Body of pancreas (tissue), 4 donors: ENCODE measurements around the gene ARL6IP4. TPM values are rescaled to one million over a fixed set of nuclear protein-coding genes. Genes with fewer than 3 reads are reported as not detected.
A peak's percentile ranks its signal among the peaks of the same experiment; 100 is the strongest.

Experiments used
- ATAC-seq: fragments of 150-250 bp; one replicate; pipeline ENCODE4 v1.9.1; 2016
- DNase-seq, 4 donors: peaks; one replicate each; pipeline ENCODE4 v3.0.0-alpha.2; 2019
- H3K27ac ChIP-seq, 4 donors: fragments of 200-600 bp; sonication (generic); 1 replicate in 3 of 4; 2 replicates in 1 of 4; pipeline versions ENCODE4 v1.5.1 to v1.6.1; 2016 to 2019; ENCODE audit warnings: mild to moderate bottlenecking in 1 of 4, mixed read lengths in 1 of 4, moderate library complexity in 1 of 4
- H3K27me3 ChIP-seq, 2 donors: fragments of 200-600 bp; sonication (generic); one replicate each; pipeline ENCODE4 v1.6.0; 2016; ENCODE audit warnings: mild to moderate bottlenecking in 1 of 2
- H3K36me3 ChIP-seq, 2 donors: fragments of 200-600 bp; sonication (generic); replicated peaks in 1 of 2; 2 replicates each; pipeline ENCODE4 v1.5.1; 2016; ENCODE audit warnings: low read depth in 2 of 2; ENCODE audit not compliant: insufficient read depth in 1 of 2
- H3K4me1 ChIP-seq: fragments of 200-600 bp; sonication (generic); one replicate; pipeline ENCODE4 v1.6.0; 2016
- H3K4me3 ChIP-seq, 2 donors: fragments of 200-600 bp; sonication (generic); 1 replicate in 1 of 2; 2 replicates in 1 of 2; pipeline ENCODE4 v1.5.1; 2016 to 2019
- H3K9me3 ChIP-seq, 3 donors: fragments of 200-600 bp; sonication (generic); 1 replicate in 2 of 3; 2 replicates in 1 of 3; pipeline ENCODE4 v1.5.1; 2016
- CTCF ChIP-seq, 7 experiments: fragments of 450-650 bp in 4 of 7; fragments of 200-600 bp in 3 of 7; sonication (generic) in 3 of 7; IDR thresholded peaks; one replicate each; pipeline ENCODE4 v1.5.1; 2016 to 2019; ENCODE audit warnings: antibody characterized with exemption in 7 of 7
- POLR2A ChIP-seq, 3 donors: fragments of 450-650 bp; IDR thresholded peaks; one replicate each; pipeline ENCODE4 v1.6.1; 2016; ENCODE audit warnings: antibody characterized with exemption in 3 of 3, mild to moderate bottlenecking in 2 of 3
- WGBS, 2 donors: methylation state at CpG; one replicate each; pipeline ENCODE4 v1.1.5; 2017; 5-methylcytosine and 5-hydroxymethylcytosine counted together
- intact Hi-C: fragments of 100-400 bp; cut with DNase I; formaldehyde crosslinking; loops from one replicate; pipeline ENCODE4 v1.15.1; 2023
- total RNA-seq, 2 donors: library from RNA; depleted of rRNA; stranded (reverse); fragments of >200 nt; gene quantifications; one replicate each; pipeline ENCODE4 v1.1.0, GENCODE V29; 2016

The ARL6IP4 gene
- total RNA-seq, 2 donors from 2014 or later: 215 to 237 TPM

- 89 to 92% methylated on average over 5 to 6 of the region's 8 CpGs for WGBS, 2 donors
- H3K27ac ChIP-seq: no peak overlapping the region
- intact Hi-C loops: loop anchor here (5.0 to 10.0 kb wide), 2 partner anchors 92 to 315 kb away; no protein-coding TSS in a partner anchor
- no peak for TF ChIP-seq POLR2A (IDR thresholded peaks at IDR 0.05)
- no peak for TF ChIP-seq CTCF (IDR thresholded peaks at IDR 0.05)
- no peaks in the 10 kb centered on the region for H3K9me3 ChIP-seq
- no peak for DNase-seq
- ATAC-seq: no peak
- no peaks in the 10 kb centered on the region for H3K36me3 ChIP-seq
- H3K4me1 ChIP-seq: peaks cover 22% of the 10 kb centered on the region
- H3K4me3 ChIP-seq: no peak overlapping the region
- no peaks in the 10 kb centered on the region for H3K27me3 ChIP-seq
Observed at GRCh38 chr12:122949405-122949804, 31.1 kb upstream of the ARL6IP4 start.

DNA sequence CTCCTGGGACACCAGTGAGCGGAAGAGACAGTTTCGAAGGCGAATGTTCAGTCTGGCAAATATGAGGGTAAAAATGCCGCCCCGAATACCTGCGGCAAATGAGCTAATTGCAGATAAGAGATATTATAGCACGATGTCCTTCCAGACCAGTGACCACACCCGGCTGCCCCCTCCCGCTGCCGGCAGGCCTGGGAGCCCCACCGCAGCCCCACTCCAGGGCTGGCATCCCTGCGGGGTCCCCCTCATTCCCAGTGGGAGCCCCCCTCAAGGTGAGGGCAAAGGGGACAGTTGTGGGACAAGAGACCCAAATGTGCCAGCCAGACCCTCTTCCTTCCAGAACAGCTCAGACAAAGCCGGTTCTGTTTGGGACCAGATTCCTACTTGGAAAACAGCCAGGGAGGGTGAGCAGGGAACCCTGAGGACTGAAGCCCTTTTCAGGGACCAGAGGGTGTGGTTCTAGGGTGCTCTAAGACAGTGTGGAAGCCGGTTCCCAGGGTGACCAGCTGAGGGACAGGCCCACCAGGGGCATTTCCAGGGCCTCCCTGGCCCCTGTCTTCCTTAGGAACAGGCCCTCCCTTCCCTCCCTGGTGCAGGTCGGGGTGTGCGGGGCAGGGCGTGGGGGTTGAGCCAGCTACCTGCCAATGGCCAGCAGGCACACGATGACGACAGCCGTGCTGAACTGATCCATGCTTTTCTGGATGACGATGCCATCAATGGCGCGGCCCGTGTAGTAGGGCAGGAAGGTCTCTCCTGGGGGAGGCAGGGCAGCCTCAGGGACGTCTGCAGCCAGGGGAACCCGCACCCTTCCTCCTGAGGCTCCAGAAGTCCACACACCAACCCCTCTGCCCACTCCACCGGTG, 30.4 kb upstream of the ARL6IP4 start:
- 88 to 90% methylated on average over 14 to 26 of the region's 27 CpGs for WGBS, 2 donors
- no peak for ATAC-seq
- TF ChIP-seq POLR2A (IDR thresholded peaks at IDR 0.05): no peak
- TF ChIP-seq CTCF (IDR thresholded peaks at IDR 0.05): no peak

DNA sequence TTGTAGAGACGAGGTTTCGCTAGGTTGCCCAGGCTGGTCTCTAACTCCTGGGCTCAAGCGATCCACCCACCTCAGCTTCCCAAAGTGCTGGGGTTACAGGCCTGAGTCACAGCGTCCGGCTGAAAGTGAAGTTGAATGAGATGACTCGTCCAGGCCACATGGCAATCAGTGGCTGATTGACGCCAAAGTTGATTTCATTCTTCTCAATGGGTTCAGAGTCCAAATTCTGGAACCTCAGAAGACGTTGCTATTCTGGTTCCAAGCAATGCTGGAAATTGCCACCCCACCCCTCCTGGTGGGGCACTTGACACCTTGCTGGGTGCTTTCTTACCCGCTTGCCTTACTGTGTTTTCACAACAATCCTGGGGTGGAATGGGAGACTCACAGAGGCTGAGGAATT, 29.1 kb upstream of the ARL6IP4 start:
- no peak overlapping the region for H3K4me3 ChIP-seq
- H3K4me1 ChIP-seq: peaks cover 10% of the 10 kb centered on the region
- intact Hi-C loops: loop anchor here (5.0 kb wide), 1 partner anchor 164 kb away; no protein-coding TSS in a partner anchor
- ATAC-seq (no peak), DNase-seq (no peak)
- no peaks in the 10 kb centered on the region for H3K36me3 ChIP-seq
- H3K9me3 ChIP-seq: no peaks in the 10 kb centered on the region
- TF ChIP-seq CTCF (IDR thresholded peaks at IDR 0.05): no peak
- TF ChIP-seq POLR2A (IDR thresholded peaks at IDR 0.05): no peak
- H3K27me3 ChIP-seq: no peaks in the 10 kb centered on the region
- WGBS, 2 donors: 66 to 78% methylated on average over 9 of the region's 9 CpGs
- no peak overlapping the region for H3K27ac ChIP-seq

More for the DNA sequence above, 30.4 kb upstream of the ARL6IP4 start:
- Histone ChIP-seq H3K9me3 (no peaks in the 10 kb centered on the region), H3K4me3 (no peak overlapping the region), H3K27ac (no peak overlapping the region), H3K27me3 (no peaks in the 10 kb centered on the region), H3K4me1 (peaks cover 18% of the 10 kb centered on the region), H3K36me3 (no peaks in the 10 kb centered on the region)
- DNase-seq: no peak
- intact Hi-C loops: loop anchor here (5.0 to 10.0 kb wide), 3 partner anchors 93 to 315 kb away; no protein-coding TSS in a partner anchor

GRCh38 chr12:122951979-122952892, 28.2 kb upstream of the ARL6IP4 start:
- ATAC-seq: peak; percentile 94
- no peaks in the 10 kb centered on the region for H3K9me3 ChIP-seq
- no peak overlapping the region for H3K4me3 ChIP-seq
- peak; percentile 83 to 86 (median 84) for DNase-seq
- peaks cover 2% of the 10 kb centered on the region for H3K4me1 ChIP-seq
- TF ChIP-seq POLR2A (IDR thresholded peaks at IDR 0.05) (no peak), CTCF (IDR thresholded peaks at IDR 0.05) (peak; percentile 87 to 94 (median 90))
- H3K36me3 ChIP-seq: no peaks in the 10 kb centered on the region
- intact Hi-C loops: loop anchor here (5.0 kb wide), 1 partner anchor 165 kb away; no protein-coding TSS in a partner anchor
- no peak overlapping the region for H3K27ac ChIP-seq
- WGBS, 2 donors: 61 to 67% methylated on average over 9 to 12 of the region's 12 CpGs
- H3K27me3 ChIP-seq: no peaks in the 10 kb centered on the region
